ENCODE measurements around the gene GBA2.

DNA sequence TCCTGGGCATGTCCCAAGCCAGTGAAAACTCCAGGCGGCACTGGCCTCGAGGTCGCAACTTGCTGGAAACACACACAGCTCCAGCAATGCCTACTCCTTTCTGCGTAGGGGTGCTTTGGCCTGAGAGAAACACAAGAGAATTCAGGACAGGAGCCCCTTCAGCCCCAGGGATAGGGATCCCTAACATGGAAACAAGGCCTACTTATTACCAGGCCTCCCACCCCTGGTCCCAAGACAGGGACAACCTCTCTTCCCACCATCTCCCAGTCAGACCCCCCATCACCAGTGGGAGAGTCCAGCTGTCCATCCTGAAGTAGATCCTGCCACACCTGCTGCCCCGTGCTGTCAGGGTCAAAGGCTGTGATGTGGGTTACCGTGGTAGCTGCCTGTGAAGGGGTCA, 8.8 kb downstream of the GBA2 start:
- TF ChIP-seq, protein P1, sequence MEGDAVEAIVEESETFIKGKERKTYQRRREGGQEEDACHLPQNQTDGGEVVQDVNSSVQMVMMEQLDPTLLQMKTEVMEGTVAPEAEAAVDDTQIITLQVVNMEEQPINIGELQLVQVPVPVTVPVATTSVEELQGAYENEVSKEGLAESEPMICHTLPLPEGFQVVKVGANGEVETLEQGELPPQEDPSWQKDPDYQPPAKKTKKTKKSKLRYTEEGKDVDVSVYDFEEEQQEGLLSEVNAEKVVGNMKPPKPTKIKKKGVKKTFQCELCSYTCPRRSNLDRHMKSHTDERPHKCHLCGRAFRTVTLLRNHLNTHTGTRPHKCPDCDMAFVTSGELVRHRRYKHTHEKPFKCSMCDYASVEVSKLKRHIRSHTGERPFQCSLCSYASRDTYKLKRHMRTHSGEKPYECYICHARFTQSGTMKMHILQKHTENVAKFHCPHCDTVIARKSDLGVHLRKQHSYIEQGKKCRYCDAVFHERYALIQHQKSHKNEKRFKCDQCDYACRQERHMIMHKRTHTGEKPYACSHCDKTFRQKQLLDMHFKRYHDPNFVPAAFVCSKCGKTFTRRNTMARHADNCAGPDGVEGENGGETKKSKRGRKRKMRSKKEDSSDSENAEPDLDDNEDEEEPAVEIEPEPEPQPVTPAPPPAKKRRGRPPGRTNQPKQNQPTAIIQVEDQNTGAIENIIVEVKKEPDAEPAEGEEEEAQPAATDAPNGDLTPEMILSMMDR (IDR thresholded peaks at IDR 0.05; ENCODE audit: poor library complexity), result no peak
- TF ChIP-seq EZH2phosphoT487 (IDR thresholded peaks at IDR 0.05; ENCODE audit: low read depth, severe bottlenecking, unreplicated experiment), result no peak
